ENCODE measurements around the gene VWF.

DNA sequence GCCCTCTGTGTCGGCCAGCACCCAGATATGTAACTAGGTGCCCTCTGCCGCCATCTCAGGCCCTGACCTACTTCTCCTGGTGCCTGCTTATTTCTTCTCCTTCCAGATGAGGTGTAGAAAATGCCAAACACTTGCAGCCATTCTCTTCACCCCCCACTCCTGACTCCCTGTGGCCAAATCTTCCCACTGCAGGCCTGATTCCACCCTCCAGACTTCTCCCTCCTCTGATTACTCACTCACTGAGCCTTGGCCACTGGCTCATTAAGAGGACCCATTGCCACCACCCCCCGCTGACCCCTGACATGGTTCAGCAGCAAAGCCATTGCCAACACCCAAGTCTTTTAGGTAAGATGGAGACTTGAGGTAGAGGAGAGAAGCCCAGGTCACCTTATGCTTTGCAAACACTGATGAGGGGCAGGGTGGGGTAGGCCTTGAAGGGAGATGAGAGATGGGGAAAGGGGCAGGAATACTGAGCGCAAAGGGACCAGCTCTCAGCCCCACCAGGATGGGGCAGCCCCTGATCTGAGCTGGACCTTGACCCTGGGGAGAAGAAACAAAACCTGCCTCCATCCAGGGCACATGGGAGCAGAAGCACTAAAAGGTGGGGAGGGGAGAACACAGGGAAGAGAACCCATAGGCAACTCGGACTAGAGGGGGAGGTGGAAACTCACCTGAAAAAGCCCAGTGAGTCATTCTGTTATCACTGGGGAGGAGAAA is 154.3 kb downstream of the VWF start:
- TF ChIP-seq, protein P1, sequence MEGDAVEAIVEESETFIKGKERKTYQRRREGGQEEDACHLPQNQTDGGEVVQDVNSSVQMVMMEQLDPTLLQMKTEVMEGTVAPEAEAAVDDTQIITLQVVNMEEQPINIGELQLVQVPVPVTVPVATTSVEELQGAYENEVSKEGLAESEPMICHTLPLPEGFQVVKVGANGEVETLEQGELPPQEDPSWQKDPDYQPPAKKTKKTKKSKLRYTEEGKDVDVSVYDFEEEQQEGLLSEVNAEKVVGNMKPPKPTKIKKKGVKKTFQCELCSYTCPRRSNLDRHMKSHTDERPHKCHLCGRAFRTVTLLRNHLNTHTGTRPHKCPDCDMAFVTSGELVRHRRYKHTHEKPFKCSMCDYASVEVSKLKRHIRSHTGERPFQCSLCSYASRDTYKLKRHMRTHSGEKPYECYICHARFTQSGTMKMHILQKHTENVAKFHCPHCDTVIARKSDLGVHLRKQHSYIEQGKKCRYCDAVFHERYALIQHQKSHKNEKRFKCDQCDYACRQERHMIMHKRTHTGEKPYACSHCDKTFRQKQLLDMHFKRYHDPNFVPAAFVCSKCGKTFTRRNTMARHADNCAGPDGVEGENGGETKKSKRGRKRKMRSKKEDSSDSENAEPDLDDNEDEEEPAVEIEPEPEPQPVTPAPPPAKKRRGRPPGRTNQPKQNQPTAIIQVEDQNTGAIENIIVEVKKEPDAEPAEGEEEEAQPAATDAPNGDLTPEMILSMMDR (conservative IDR thresholded peaks at IDR 0.05; ENCODE audit: low read depth in 2 of 2), result no peak
- no peak for TF ChIP-seq POLR2AphosphoS5 (IDR thresholded peaks at IDR 0.05; ENCODE audit: low read depth)
- no peak for TF ChIP-seq EZH2 (IDR thresholded peaks at IDR 0.05; ENCODE audit: low read depth, unreplicated experiment)
